ENCODE measurements around the gene DCC. TPM values are rescaled to one million over a fixed set of nuclear protein-coding genes. Genes with fewer than 3 reads are reported as not detected.

The DCC gene
- total RNA-seq, 1 donor from 2014 or later: 5.6 TPM

DNA sequence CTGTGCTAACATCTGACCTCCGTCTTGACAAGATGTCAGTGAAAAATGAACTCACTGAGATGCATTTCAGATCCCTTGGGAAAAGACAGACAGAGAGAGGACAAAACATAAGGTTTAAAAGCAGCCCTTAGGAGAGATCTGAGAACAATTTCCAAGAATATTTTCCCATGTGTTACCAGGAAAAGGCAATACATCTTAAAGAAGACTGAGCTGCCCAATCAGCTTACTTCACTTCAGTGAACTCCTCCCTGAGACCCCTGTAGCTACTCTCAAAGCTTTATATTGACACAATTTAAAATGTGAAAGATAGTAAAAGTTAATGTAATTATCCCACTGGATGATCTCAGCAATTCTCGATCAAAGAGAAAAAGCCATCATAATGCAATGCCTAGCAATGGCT lies 505.0 kb downstream of the DCC start:
- DNase-seq: no peak
- Mint-ChIP-seq H3K4me3 (ENCODE audit: unreplicated experiment) (no peak overlapping the region), H3K9me3 (ENCODE audit: unreplicated experiment) (no peaks in the 10 kb centered on the region), H3K27ac (ENCODE audit: unreplicated experiment) (no peak overlapping the region), H3K27me3 (ENCODE audit: unreplicated experiment) (no peaks in the 10 kb centered on the region), H3K4me1 (ENCODE audit: low read depth, unreplicated experiment) (peaks cover 14% of the 10 kb centered on the region), H3K36me3 (ENCODE audit: unreplicated experiment) (no peaks in the 10 kb centered on the region)
- TF ChIP-seq, protein P1, sequence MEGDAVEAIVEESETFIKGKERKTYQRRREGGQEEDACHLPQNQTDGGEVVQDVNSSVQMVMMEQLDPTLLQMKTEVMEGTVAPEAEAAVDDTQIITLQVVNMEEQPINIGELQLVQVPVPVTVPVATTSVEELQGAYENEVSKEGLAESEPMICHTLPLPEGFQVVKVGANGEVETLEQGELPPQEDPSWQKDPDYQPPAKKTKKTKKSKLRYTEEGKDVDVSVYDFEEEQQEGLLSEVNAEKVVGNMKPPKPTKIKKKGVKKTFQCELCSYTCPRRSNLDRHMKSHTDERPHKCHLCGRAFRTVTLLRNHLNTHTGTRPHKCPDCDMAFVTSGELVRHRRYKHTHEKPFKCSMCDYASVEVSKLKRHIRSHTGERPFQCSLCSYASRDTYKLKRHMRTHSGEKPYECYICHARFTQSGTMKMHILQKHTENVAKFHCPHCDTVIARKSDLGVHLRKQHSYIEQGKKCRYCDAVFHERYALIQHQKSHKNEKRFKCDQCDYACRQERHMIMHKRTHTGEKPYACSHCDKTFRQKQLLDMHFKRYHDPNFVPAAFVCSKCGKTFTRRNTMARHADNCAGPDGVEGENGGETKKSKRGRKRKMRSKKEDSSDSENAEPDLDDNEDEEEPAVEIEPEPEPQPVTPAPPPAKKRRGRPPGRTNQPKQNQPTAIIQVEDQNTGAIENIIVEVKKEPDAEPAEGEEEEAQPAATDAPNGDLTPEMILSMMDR (IDR thresholded peaks at IDR 0.05; ENCODE audit: partially characterized antibody, unreplicated experiment): no peak

DNA sequence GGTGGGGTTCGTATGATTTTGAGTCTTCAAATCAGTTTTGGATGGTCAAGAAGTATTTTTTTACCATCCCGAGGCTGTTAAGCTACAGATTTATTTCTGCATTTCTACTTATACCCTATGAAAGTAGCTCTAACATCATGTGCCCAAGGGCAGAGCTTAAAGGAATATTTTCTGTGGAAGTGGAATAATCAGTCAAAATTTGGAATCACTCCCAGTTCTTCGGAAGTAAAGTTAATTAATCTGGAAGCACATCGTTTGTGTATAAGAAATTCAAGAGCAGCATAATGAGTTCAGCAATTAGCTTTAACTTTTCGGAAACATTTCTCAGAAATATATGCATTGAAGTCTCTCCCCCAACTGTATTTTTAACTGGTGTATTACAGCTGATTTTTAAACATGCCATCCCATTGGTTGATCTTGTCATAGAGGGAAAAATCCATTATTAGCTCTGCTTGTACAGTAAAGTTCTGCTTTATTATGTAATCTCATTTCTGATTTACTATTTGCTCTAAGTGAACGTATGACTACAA lies 510.1 kb downstream of the DCC start:
- H3K4me1 Mint-ChIP-seq (ENCODE audit: low read depth, unreplicated experiment): peaks cover 7% of the 10 kb centered on the region
- H3K9me3 Mint-ChIP-seq (ENCODE audit: unreplicated experiment): no peaks in the 10 kb centered on the region
- TF ChIP-seq, protein P1 (IDR thresholded peaks at IDR 0.05; ENCODE audit: partially characterized antibody, unreplicated experiment): no peak
- no peak overlapping the region for H3K4me3 Mint-ChIP-seq (ENCODE audit: unreplicated experiment)
- no peaks in the 10 kb centered on the region for H3K27me3 Mint-ChIP-seq (ENCODE audit: unreplicated experiment)
- DNase-seq: no peak
- no peaks in the 10 kb centered on the region for H3K36me3 Mint-ChIP-seq (ENCODE audit: unreplicated experiment)
- H3K27ac Mint-ChIP-seq (ENCODE audit: unreplicated experiment): no peak overlapping the region

DNA sequence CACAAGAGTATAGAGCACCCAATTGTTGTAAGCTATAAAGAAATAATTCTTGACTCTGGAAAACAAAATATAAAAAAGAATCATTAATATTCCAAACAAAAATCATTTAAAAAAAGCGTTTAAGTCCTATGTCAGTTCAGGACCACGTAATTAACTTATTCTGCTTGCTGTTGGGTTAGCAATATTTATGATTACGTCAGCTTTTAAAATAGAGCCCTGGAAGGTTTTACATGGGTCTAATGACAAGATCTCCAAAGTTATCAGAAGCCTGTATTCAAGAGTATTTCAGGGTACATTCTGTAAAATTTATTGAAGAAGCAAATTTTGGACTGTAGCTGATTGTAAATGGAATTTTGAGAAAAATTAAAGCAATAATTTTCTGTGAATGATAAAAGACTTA lies 521.6 kb downstream of the DCC start:
- H3K36me3 Mint-ChIP-seq (ENCODE audit: unreplicated experiment): no peaks in the 10 kb centered on the region
- TF ChIP-seq, protein P1 (IDR thresholded peaks at IDR 0.05; ENCODE audit: partially characterized antibody, unreplicated experiment): no peak
- no peak overlapping the region for H3K27ac Mint-ChIP-seq (ENCODE audit: unreplicated experiment)
- H3K27me3 Mint-ChIP-seq (ENCODE audit: unreplicated experiment): no peaks in the 10 kb centered on the region
- H3K4me1 Mint-ChIP-seq (ENCODE audit: low read depth, unreplicated experiment): no peaks in the 10 kb centered on the region
- no peak for DNase-seq
- H3K4me3 Mint-ChIP-seq (ENCODE audit: unreplicated experiment): no peak overlapping the region
- H3K9me3 Mint-ChIP-seq (ENCODE audit: unreplicated experiment): no peaks in the 10 kb centered on the region

DNA sequence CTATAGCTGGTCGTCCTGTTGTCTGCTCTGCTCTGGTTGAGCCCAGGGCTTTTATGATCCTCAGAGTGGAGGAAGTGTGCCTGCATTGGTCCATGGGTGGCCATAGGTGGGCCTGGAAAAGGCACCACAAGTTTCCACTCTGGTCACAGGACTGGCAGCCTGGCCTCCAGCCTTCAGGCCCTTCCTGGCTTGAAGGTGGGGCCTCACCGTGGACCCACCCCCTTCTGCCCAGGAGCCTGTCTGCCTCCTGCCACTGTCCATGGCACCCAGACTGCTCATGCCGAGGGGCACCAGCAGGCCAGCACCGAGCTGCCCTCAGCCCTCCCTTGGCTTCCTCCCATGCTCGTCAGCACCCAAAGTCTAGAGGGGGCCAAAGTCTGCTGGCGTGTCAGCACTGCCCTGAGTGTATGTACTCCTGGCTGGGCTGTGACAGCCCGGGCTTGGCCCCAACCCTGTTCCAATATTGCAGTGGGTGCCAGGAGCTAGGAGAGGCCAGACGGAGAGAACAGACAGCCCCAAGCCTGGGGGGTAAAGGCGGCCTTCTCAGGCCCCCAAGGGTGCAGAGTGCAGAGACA lies 529.4 kb downstream of the DCC start:
- no peaks in the 10 kb centered on the region for H3K36me3 Mint-ChIP-seq (ENCODE audit: unreplicated experiment)
- no peaks in the 10 kb centered on the region for H3K9me3 Mint-ChIP-seq (ENCODE audit: unreplicated experiment)
- H3K27me3 Mint-ChIP-seq (ENCODE audit: unreplicated experiment): no peaks in the 10 kb centered on the region
- H3K4me3 Mint-ChIP-seq (ENCODE audit: unreplicated experiment): no peak overlapping the region
- no peak for DNase-seq
- TF ChIP-seq, protein P1 (IDR thresholded peaks at IDR 0.05; ENCODE audit: partially characterized antibody, unreplicated experiment): no peak
- H3K4me1 Mint-ChIP-seq (ENCODE audit: low read depth, unreplicated experiment): no peaks in the 10 kb centered on the region
- H3K27ac Mint-ChIP-seq (ENCODE audit: unreplicated experiment): no peak overlapping the region
